Esophagus mucosa (tissue), 1 donor: Measurements from ENCODE around the gene MSMP. TPM values are rescaled to one million over a fixed set of nuclear protein-coding genes. Genes with fewer than 3 reads are reported as not detected.

Source experiments
- ATAC-seq: fragments of 200-7000 bp; cut with Tn5 transposase; one replicate; pipeline ENCODE4 v1.9.1; 2020
- total RNA-seq: library from RNA; stranded (reverse); gene quantifications from one replicate; pipeline ENCODE4 v1.2.4, GENCODE V29; 2023
- donor health status: DM: yes; HTN: yes; CAD: no.

Gene MSMP
- total RNA-seq, 1 donor from 2014 or later = not detected

- no peak for ATAC-seq
These were observed 17.0 kb upstream of the MSMP start for GRCh38 chr9:35771075-35771433.

DNA sequence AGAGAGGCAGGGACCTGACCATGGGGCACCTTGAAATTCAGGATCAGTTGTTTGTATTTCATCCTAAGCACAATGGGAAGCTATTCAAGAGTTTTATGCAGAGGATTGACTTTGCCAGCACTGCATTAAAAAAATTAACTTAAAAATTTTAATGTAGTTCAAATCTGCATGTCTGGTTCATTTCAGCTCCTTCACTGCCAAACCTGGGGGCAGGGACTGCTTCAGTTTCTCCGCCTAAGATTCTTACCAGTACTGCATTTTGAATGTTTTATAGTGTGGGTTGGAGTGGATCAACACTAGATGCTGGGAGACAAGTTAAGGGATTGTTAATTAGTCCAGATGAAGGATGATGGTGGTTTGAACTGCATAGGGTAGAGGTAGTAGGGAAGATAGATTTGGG, 15.7 kb upstream of the MSMP start:
- no peak for ATAC-seq

DNA sequence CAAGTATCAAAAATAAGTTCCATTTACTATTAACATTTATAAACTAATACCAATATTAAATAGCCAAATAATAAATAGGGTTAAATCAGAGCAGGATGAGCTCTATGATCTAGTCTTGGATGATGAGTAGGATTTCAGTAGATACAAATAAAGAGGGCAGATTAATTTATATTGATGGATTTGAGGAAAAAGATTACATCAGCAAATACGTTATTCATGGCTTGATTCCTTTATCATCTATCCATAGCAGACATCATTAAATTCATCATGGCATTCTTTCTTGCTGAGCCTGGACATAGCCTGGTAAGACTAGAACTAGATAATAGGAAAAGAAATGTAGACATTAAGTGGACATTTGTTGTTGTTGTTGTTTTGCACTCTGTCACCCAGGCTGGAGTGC, 13.4 kb upstream of the MSMP start:
- ATAC-seq = no peak

DNA sequence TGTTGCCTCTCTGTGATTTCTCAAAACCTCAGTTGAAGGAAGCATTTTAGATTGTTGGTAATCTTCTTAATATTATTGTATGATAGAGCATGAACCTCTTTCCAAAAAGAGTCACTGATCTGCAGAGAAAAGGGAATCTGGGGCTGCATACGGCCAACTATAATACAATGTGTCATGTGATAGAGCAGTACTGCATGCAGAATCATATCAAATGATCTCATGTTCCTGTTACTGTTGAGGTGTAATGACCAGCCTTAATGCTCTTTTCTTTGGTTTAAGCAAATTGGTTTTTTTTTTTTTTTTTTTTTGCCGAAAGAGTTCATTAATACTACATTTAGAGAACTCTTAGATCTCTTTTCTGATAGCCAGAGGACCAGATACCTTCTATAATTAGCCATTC, 12.9 kb upstream of the MSMP start:
- ATAC-seq = no peak

- no peak for ATAC-seq
These were observed 9.7 kb upstream of the MSMP start for GRCh38 chr9:35763803-35764202.

DNA sequence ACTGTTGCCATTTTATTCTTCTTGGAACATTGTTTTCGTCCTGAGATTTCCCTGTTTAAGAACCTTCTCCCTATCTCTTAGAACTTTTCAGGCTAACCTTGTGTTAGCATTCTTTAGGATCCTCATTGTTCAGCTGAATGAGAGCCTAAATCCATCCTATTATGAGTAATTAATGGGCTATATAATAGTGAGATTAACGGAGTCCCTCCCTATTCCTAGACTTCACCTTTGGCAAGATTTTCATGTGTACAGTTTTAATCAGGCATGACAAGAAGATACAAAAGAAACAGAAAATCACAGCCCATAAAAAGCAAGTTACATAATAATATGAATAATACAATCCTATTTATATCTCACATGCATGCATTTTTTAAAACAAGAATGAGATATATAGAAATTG, 9.1 kb upstream of the MSMP start:
- peak; percentile 95 for ATAC-seq

GRCh38 chr9:35760651-35761050, 6.6 kb upstream of the MSMP start:
- ATAC-seq = no peak

- ATAC-seq = no peak
These were observed 5.7 kb upstream of the MSMP start for GRCh38 chr9:35759795-35760194.

GRCh38 chr9:35758475-35759050, 4.5 kb upstream of the MSMP start:
- ATAC-seq = no peak

DNA sequence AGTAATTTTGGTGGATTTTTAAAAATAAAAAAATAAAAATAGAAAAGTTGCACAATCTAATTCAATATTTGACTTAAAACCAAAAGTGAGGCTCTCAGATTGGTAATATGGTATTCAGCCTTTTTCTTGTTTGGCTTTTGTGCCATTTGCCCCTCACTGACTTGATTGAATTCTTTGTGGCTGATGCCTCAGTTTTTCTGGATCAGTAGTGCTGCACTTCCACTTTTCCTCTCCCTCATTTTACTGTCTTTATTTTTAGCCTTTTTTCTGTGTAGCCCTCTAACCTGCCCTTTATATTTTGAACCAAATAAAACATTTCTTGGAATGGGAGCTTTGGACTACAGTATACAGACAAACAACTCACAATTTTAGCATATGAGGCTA, 3.8 kb upstream of the MSMP start:
- ATAC-seq = no peak

DNA sequence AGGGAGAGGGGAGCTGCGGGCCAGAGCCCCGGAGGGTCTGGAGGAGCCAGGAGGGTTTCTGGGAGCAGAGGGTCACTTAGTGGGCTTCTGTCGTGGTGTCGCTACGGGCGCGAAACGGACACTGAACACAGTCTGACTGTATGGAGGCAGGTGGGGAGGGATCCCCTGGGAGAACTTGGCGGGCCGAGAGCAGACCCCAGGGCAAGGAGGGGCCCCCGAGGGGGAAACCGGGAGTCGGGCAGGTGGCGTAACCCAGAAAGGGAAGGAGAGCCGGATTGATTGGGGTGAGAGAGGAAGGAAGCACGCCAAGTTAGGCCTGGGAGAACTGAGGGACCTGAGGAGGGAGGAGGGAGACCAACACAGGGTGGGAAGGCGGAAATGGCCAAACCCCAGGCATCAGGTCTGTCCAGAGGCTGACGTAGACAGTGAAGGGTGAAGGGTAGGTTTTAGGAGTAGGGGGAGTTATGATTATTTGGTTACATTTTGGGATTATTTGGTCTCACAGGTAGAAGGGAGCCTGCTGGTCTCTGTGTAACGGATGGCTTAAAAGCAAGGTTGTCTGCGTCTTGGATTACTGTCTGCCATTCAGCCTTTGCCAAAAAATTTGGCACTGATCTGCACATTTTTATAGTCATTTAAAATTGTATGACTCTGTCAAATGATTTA, 3.3 kb upstream of the MSMP start:
- peak; percentile 35 for ATAC-seq

DNA sequence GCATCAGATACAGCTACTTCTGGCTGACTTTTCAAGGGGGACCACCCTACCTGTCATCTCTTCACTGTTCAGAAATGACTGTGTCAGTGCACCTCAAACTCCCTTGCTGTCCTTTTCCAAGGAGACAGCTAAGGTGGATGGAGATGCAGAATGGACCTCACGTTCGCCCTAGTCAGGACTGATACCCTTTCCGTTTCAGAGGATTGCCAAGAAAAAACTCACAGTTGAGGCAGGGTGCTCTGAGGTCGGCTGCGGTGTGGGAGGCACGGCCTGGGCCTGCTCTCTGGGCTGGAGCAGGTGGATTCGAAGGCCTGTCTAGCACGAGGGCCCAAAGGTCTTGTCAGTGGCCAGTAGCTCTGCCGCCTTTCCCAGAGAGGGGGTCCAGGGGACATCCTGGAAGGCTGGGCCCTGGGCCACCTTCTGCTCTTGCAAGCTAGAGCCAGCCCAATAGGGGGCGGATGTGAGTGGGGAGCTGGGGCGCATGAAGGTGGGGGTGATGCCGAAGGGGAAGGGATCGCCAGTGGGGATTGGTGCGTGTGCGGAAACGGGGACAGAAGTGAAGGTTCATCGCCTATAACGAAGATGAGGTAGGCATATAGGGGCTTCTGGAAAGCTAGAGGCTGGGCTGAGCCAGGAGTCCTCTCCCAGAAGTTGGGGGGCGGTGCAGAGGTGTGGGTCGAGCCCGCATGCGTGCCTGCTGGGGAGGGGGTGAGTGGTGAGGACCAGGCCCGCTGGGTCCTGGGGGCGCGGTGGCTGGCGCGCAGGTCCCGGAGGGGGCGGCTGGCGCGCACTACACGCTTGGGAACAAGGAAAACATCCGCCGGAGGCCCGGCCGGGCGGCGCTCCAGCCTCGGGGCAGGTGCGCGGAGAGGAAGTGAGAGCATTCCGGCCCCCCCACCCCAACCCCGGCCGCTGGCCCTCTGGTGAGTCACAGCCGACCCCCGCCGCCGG, 2.5 kb upstream of the MSMP start:
- peak; percentile 50 for ATAC-seq

DNA sequence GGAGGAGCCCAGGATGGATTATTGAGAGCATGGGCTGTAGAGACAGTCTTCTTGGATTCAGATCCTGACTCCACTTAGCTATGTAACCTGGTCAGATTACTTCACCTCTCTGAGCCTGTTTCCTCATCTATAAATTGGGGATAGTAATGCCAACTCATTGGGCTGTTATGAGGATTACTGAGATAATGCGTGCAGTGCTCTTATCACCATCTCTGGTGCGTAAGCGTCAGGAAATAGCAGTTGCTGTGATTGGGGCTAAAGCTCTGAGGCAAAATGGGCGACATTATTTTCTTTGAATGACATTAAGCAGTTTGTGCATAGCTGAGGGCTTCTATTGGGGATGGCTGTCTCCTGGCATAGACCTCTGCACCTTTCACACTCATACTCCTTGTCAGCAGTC, 995 bp upstream of the MSMP start:
- ATAC-seq = no peak

GRCh38 chr9:35753466-35753865, 610 bp downstream of the MSMP start:
- no peak for ATAC-seq

GRCh38 chr9:35750256-35750531, 3.9 kb downstream of the MSMP start:
- ATAC-seq = no peak

- ATAC-seq = peak; percentile 39
These were observed 4.4 kb downstream of the MSMP start for GRCh38 chr9:35749515-35750255.

- ATAC-seq = peak; percentile 83
These were observed 5.1 kb downstream of the MSMP start, which contains the start of the genes GBA2 and RGP1 for GRCh38 chr9:35748858-35749514. Gene GBA2 (minus strand): TSS chr9:35749228. CDS start chr9:35748704, 524 bp downstream. Gene RGP1 (plus strand): TSS chr9:35749287. CDS start chr9:35749756, 469 bp downstream.

DNA sequence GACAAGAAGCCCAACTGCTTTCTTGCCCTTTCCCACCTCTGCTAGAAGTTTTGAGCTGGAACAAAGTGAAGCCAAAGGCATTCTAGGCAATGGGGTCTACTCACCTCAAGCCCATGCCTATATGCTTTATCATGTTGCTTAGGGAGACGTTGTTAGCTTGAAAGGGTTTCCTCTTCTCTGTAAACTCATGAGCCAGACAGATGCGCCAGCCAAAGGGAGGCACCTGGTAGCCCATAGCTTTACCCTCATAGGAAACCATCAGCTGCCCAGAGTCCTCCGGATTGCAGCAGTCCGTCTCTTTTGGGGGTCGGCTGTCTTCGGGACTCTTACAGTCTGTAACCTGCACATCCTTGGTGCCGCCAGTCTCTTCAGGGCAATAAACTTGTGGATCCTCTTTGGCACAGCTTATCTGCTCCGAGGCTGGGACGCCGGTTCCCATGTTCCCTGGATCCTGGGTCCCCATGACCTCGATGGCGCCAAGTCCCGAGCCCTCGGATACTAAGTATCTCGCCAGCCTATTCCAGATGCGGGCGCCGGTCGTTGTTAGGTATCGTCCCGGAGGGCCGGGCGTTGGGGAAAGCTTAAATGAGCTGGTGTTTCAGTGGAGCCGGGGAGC, 5.7 kb downstream of the MSMP start:
- ATAC-seq = peak; percentile 3

DNA sequence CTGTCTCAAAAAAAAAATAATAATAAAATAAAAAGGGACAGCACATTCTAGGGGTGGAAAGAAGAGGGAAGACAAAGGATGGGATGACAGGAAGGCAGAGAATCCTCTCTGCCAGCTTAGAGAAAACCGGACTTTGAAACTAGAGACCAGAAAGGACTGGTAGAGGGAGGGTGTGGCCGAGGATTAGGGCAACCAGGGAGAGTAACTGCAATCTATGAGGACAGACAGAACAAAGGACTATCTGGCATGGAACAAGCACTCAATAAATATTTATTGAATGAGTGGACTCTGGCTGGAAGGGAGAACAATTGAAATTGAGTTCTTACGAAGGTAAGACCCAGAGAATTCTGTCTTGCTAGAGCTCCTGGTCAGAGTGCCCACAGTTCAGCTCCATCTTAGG, 7.5 kb downstream of the MSMP start:
- no peak for ATAC-seq

- ATAC-seq = no peak
These were observed 8.5 kb downstream of the MSMP start for GRCh38 chr9:35745569-35745968.

- ATAC-seq = no peak
These were observed 10.1 kb downstream of the MSMP start for GRCh38 chr9:35743880-35744518.

DNA sequence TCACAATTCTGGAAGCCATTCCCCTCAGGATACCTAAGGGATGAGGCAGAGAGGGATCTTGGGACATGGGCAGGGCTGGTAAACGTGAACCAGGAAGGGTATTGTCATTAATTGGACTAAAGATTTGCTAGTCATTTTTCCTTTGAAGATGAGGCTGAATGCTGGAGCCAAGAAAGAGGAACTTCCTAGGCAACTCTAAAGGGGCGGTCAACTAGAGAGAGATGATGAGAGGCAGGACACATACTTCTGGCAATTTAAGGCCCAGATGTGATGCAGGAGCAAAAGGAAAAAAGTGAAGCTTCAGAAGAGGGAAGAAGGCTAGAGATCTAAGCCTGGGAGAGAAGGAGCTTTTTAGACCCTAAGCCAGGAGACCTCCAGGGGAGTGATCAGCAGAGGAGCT, 10.6 kb downstream of the MSMP start:
- no peak for ATAC-seq
